Keratinocyte (primary cell): ENCODE results near the gene GPR146. TPM values are rescaled to one million over a fixed set of nuclear protein-coding genes. Genes with fewer than 3 reads are reported as not detected.

Source experiments
- DNase-seq: peaks from one replicate; pipeline ENCODE4 v3.0.0-alpha.2; 2011; ENCODE audit warnings: low read depth, missing footprints, low spot score
- FAIRE-seq: peaks from 2 replicates; lab custom pipeline; 2011; peaks lifted over from hg19 to GRCh38; lab: Jason Lieb, UNC
- H2AFZ ChIP-seq: 2 replicates; pipeline ENCODE4 v1.6.0; 2012; ENCODE audit warnings: low read length, control low read depth, inconsistent platforms; ENCODE audit not compliant: control insufficient read depth
- H3K27ac ChIP-seq: 2 replicates; pipeline ENCODE4 v1.5.1; 2011; ENCODE audit warnings: low read length; ENCODE audit not compliant: control insufficient read depth, insufficient read depth
- H3K27me3 ChIP-seq: 3 replicates; pipeline ENCODE4 v1.6.0; 2011; ENCODE audit warnings: low read length; ENCODE audit not compliant: control insufficient read depth, insufficient read depth; ENCODE audit errors: extremely low read depth
- H3K36me3 ChIP-seq, 2 experiments: 2 replicates in 1 of 2; 3 replicates in 1 of 2; pipeline ENCODE4 v1.5.1; 2011; ENCODE audit warnings: low read length in 2 of 2, mild to moderate bottlenecking in 1 of 2; ENCODE audit not compliant: control insufficient read depth in 2 of 2, insufficient read depth in 2 of 2; ENCODE audit errors: extremely low read depth in 1 of 2
- H3K4me1 ChIP-seq: 3 replicates; pipeline ENCODE4 v1.5.1; 2011; ENCODE audit warnings: low read length; ENCODE audit not compliant: control insufficient read depth, insufficient read depth; ENCODE audit errors: extremely low read depth
- H3K4me2 ChIP-seq: 3 replicates; pipeline ENCODE4 v1.6.0; 2011; ENCODE audit warnings: low read depth, low read length; ENCODE audit not compliant: control insufficient read depth, insufficient read depth; ENCODE audit errors: extremely low read depth
- H3K4me3 ChIP-seq, 3 experiments: fragments of 200-600 bp in 1 of 3; sonication (generic) in 1 of 3; 2 replicates in 2 of 3; 3 replicates in 1 of 3; pipeline ENCODE4 v1.5.1; 2011 to 2016; ENCODE audit warnings: low read length in 3 of 3, mild to moderate bottlenecking in 3 of 3, control low read depth in 2 of 3, inconsistent platforms in 1 of 3, low read depth in 1 of 3, mixed read lengths in 1 of 3, mixed run types in 1 of 3, moderate library complexity in 1 of 3; ENCODE audit not compliant: control insufficient read depth in 2 of 3, insufficient read depth in 2 of 3; ENCODE audit errors: extremely low read depth in 1 of 3
- H3K79me2 ChIP-seq: 2 replicates; pipeline ENCODE4 v1.6.0; 2012; ENCODE audit warnings: low read length; ENCODE audit not compliant: control insufficient read depth, insufficient read depth
- H3K9ac ChIP-seq: 3 replicates; pipeline ENCODE4 v1.6.0; 2011; ENCODE audit warnings: low read length; ENCODE audit not compliant: control insufficient read depth, insufficient read depth; ENCODE audit errors: extremely low read depth
- H3K9me1 ChIP-seq: 3 replicates; pipeline ENCODE4 v1.6.0; 2011; ENCODE audit warnings: low read length; ENCODE audit not compliant: control insufficient read depth, insufficient read depth; ENCODE audit errors: extremely low read depth
- H3K9me3 ChIP-seq: 2 replicates; pipeline ENCODE4 v1.5.1; 2012; ENCODE audit warnings: low read depth, low read length; ENCODE audit not compliant: control insufficient read depth
- H4K20me1 ChIP-seq: 3 replicates; pipeline ENCODE4 v1.6.0; 2011; ENCODE audit warnings: low read length; ENCODE audit not compliant: control insufficient read depth, insufficient read depth; ENCODE audit errors: extremely low read depth
- EZH2 ChIP-seq: IDR thresholded peaks from one replicate; pipeline ENCODE4 v1.6.1; 2012; ENCODE audit warnings: inconsistent platforms, mild to moderate bottlenecking, low read length, moderate library complexity
- dilution Hi-C: fragments of 300-500 bp; cut with MboI; formaldehyde crosslinking; loops from one replicate; pipeline ENCODE4 v1.7.0; 2020; ENCODE audit warnings: low sequenced_read_pairs; ENCODE audit not compliant: extremely low pct_ligation_motif_present
- polyA plus RNA-seq, 5 experiments: library from polyadenylated mRNA; depleted of rRNA in 3 of 5; stranded (reverse) in 3 of 5; stranded (forward) in 1 of 5; unstranded in 1 of 5; fragments of >200 nt; gene quantifications; 1 replicate in 1 of 5; 2 replicates in 3 of 5; 3 replicates in 1 of 5; pipeline versions ENCODE4 v1.2.1 to v1.2.3, GENCODE V29; 2011 to 2012; ENCODE audit warnings: missing spikeins in 2 of 5, low read depth in 1 of 5, low replicate concordance in 1 of 5
- TF ChIP-seq, protein P1 (sequence below), 3 experiments: IDR thresholded peaks in 1 of 3; conservative IDR thresholded peaks in 1 of 3; optimal IDR thresholded peaks in 1 of 3; 2 replicates in 2 of 3; 3 replicates in 1 of 3; pipeline versions ENCODE3 to v1.5.1; 2011; ENCODE audit warnings: low read length in 3 of 3, mild to moderate bottlenecking in 3 of 3, moderate library complexity in 2 of 3, control low read depth in 1 of 3, inconsistent platforms in 1 of 3; ENCODE audit not compliant: insufficient read depth in 2 of 3; ENCODE audit errors: extremely low read depth in 1 of 3

The GPR146 gene
- polyA plus RNA-seq, 1 donor (not counting 4 experiments of a cell fraction or from before 2014, with no cell fraction given): 0.13 TPM

DNA sequence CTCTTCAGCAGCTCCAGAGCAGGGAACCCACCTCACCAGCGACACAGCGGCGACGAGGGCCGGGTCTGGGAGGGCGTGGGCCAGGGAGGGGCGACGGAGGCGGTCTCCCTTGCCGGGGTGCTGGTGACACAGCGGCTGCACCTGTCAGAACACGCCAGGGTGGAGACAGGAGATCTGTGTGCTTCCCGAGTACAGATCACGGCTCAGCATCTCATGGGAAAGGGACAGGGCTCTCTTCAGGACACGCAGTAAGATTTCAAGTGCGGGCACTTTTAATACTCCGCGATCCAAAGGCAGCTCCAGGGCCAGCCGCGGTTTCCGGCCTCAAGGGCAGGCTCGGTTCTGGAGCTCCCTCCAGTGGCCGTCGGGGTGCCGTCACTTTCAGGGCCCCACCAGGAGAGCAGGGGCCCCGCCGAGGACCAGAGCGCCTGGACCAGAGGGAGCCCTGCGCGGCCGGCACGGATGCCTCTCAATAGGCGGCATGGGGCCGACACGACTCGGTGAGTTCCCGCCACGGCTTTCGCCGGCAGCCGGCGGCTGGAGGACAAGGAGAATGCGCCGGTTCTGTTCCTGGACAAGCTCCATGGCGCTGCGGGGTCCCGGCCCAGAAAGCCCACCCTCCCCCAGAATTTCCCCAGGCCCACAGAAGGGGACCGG is 21.4 kb downstream of the GPR146 start:
- peaks cover 4% of the 10 kb centered on the region for H3K9me3 ChIP-seq
- FAIRE-seq (no peak), DNase-seq (no peak)
- TF ChIP-seq, protein P1, sequence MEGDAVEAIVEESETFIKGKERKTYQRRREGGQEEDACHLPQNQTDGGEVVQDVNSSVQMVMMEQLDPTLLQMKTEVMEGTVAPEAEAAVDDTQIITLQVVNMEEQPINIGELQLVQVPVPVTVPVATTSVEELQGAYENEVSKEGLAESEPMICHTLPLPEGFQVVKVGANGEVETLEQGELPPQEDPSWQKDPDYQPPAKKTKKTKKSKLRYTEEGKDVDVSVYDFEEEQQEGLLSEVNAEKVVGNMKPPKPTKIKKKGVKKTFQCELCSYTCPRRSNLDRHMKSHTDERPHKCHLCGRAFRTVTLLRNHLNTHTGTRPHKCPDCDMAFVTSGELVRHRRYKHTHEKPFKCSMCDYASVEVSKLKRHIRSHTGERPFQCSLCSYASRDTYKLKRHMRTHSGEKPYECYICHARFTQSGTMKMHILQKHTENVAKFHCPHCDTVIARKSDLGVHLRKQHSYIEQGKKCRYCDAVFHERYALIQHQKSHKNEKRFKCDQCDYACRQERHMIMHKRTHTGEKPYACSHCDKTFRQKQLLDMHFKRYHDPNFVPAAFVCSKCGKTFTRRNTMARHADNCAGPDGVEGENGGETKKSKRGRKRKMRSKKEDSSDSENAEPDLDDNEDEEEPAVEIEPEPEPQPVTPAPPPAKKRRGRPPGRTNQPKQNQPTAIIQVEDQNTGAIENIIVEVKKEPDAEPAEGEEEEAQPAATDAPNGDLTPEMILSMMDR (optimal IDR thresholded peaks at IDR 0.05 in 1 of 3, IDR thresholded peaks at IDR 0.05 in 1 of 3, conservative IDR thresholded peaks at IDR 0.05 in 1 of 3; ENCODE audit: extremely low read depth in 1 of 3, insufficient read depth in 2 of 3, low read length in 3 of 3): peak in 2 of 3 experiments; percentile 66 to 96
- TF ChIP-seq EZH2: no peak
- H3K4me1 ChIP-seq: peaks cover 31% of the 10 kb centered on the region
- peak overlapping the region; percentile 52 for H3K4me2 ChIP-seq
- peak overlapping the region in 1 of 3 experiments; percentile 11 for H3K4me3 ChIP-seq
- H3K27me3 ChIP-seq: no peaks in the 10 kb centered on the region
- peaks cover 2% of the 10 kb centered on the region for H3K9me1 ChIP-seq
- peaks cover 7% of the 10 kb centered on the region for H4K20me1 ChIP-seq
- H3K36me3 ChIP-seq: no peaks in the 10 kb centered on the region
- H3K27ac ChIP-seq: no peak overlapping the region
- dilution Hi-C loops: no loop called here
- H2AFZ ChIP-seq: no peak overlapping the region
- H3K9ac ChIP-seq: no peak overlapping the region
- H3K79me2 ChIP-seq: peaks cover 4% of the 10 kb centered on the region

DNA sequence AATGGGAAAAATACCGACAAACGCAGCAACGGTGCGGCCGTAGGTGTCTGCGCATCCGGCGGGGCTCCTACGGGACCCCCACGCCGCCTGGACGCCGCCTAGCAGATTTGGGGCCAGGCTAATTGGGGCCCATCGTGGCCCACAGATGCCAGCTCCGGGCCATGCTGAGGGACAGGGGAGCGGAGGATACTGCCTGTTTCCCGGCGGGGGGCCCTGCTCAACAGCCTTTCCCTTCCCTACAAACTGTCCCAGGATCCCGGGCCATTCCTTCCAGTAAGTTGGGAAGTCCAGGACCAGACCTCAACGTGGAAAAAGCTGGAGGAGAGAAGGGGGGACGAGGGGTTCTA is 21.9 kb downstream of the GPR146 start:
- peaks cover 2% of the 10 kb centered on the region for H3K9me1 ChIP-seq
- FAIRE-seq: no peak
- H3K79me2 ChIP-seq: peaks cover 5% of the 10 kb centered on the region
- no peak overlapping the region for H3K27ac ChIP-seq
- H2AFZ ChIP-seq: no peak overlapping the region
- H3K27me3 ChIP-seq: no peaks in the 10 kb centered on the region
- H4K20me1 ChIP-seq: peaks cover 7% of the 10 kb centered on the region
- no peak overlapping the region for H3K9ac ChIP-seq
- H3K36me3 ChIP-seq: no peaks in the 10 kb centered on the region
- H3K4me2 ChIP-seq: peak overlapping the region; percentile 52
- dilution Hi-C loops: no loop called here
- peaks cover 31% of the 10 kb centered on the region for H3K4me1 ChIP-seq
- no peak for DNase-seq
- H3K9me3 ChIP-seq: peaks cover 5% of the 10 kb centered on the region
- H3K4me3 ChIP-seq: no peak overlapping the region
- no peak for TF ChIP-seq EZH2
- TF ChIP-seq, protein P1 (optimal IDR thresholded peaks at IDR 0.05 in 1 of 3, IDR thresholded peaks at IDR 0.05 in 1 of 3, conservative IDR thresholded peaks at IDR 0.05 in 1 of 3; ENCODE audit: extremely low read depth in 1 of 3, insufficient read depth in 2 of 3, low read length in 3 of 3): no peak
